ENCODE data around the gene SRRM3. TPM values are rescaled to one million over a fixed set of nuclear protein-coding genes. Genes with fewer than 3 reads are reported as not detected.
"Not testable (repeated sequence)": the region's sequence is repeated elsewhere in the genome, so short reads cannot be mapped to it uniquely, and the experiment has no call there.

SRRM3 gene
- total RNA-seq, 1 experiment from 2014 or later: 1.7 TPM

DNA sequence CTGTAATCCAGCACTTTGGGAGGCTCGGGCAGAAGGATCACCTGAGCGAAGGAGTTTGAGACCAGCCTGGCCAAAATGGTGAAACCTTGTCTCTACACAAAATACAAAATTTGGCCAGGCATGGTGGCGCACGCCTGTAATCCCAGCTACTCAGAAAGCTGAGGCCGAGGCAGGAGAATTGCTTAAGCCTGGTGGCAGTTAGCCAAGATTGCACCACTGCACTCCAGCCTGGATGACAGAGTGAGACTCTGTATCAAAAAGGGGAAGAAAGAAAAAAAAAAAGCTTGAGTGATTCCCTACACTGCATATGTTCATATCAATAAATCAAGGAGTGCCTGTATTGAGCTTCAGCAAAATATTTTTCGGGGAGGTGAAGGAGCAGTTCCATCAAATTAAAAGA lies 45.8 kb upstream of the SRRM3 start:
- H3K9me3 ChIP-seq: no peaks in the 10 kb centered on the region
- ChIA-PET CTCF (no interaction called here), POLR2A (no interaction called here)
- no peak overlapping the region for H3K27ac Mint-ChIP-seq (ENCODE audit: unreplicated experiment)
- intact Hi-C loops (cut with micrococcal nuclease; ENCODE audit: unreplicated experiment): no loop called here
- TF ChIP-seq, protein P1, sequence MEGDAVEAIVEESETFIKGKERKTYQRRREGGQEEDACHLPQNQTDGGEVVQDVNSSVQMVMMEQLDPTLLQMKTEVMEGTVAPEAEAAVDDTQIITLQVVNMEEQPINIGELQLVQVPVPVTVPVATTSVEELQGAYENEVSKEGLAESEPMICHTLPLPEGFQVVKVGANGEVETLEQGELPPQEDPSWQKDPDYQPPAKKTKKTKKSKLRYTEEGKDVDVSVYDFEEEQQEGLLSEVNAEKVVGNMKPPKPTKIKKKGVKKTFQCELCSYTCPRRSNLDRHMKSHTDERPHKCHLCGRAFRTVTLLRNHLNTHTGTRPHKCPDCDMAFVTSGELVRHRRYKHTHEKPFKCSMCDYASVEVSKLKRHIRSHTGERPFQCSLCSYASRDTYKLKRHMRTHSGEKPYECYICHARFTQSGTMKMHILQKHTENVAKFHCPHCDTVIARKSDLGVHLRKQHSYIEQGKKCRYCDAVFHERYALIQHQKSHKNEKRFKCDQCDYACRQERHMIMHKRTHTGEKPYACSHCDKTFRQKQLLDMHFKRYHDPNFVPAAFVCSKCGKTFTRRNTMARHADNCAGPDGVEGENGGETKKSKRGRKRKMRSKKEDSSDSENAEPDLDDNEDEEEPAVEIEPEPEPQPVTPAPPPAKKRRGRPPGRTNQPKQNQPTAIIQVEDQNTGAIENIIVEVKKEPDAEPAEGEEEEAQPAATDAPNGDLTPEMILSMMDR (IDR thresholded peaks at IDR 0.05; ENCODE audit: insufficient read depth in 1 of 2, low read depth in 1 of 2, low read length in 1 of 2, severe bottlenecking in 1 of 2, unreplicated experiment in 1 of 2): no peak
- no peak overlapping the region for H3K4me3 Mint-ChIP-seq (ENCODE audit: unreplicated experiment)
- H3K36me3 Mint-ChIP-seq (ENCODE audit: insufficient read depth, unreplicated experiment): no peaks in the 10 kb centered on the region
- H3K9me3 Mint-ChIP-seq (ENCODE audit: unreplicated experiment): no peaks in the 10 kb centered on the region
- no peak overlapping the region for H3K4me3 ChIP-seq (ENCODE audit: low read depth, low read length)
- H3K27me3 Mint-ChIP-seq (ENCODE audit: insufficient read depth, unreplicated experiment): peaks cover 7% of the 10 kb centered on the region
- no peaks in the 10 kb centered on the region for H3K4me1 Mint-ChIP-seq (ENCODE audit: low read depth, unreplicated experiment)
- no peak for DNase-seq
- BruUV-seq (replicated peaks): no TSS peak
- H3K36me3 ChIP-seq (ENCODE audit: control insufficient read depth, insufficient read depth, low read length): no peaks in the 10 kb centered on the region
- H3K27me3 ChIP-seq (replicated peaks; ENCODE audit: control insufficient read depth, insufficient read depth, low read length): no peaks in the 10 kb centered on the region
- no peaks in the 10 kb centered on the region for H3K4me1 ChIP-seq

DNA sequence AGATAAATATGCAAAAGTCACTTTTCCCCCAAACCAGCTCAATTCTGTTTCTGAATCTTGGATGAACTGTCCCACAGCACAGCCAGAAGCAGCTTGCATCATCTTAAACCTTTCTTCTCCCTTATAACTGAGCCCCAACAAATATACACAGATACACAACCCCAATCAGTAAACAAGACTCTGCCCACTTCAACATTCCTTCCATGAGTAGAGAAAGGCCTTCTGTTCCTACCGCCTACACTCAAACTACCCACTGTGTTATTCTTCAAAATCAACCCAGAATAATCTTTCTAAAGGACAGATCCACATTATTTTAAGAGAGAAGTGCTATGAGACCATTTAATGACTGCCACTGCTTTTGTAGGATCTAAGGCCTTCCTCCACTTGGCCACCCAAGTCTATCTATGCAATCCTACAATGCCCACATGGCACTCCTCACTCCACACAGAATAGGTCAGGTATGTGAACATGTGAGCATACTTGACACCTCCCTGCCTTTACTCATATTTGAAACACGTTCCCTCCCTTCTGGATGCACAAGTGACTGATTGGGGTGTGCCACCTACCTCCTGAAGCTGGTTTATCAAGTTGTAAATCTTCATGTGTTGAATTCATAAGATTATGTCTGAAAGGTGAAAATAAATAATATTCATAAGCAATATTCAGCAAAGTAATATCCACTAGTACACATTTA lies 44.6 kb upstream of the SRRM3 start:
- H3K36me3 Mint-ChIP-seq (ENCODE audit: insufficient read depth, unreplicated experiment); H3K9me3 Mint-ChIP-seq (ENCODE audit: unreplicated experiment); H3K4me3 ChIP-seq (ENCODE audit: low read depth, low read length); H3K27me3 ChIP-seq (replicated peaks; ENCODE audit: control insufficient read depth, insufficient read depth, low read length); H3K9me3 ChIP-seq; H3K4me3 Mint-ChIP-seq (ENCODE audit: unreplicated experiment); BruUV-seq (replicated peaks); H3K27me3 Mint-ChIP-seq (ENCODE audit: insufficient read depth, unreplicated experiment); POLR2A ChIA-PET; DNase-seq; CTCF ChIA-PET; H3K4me1 Mint-ChIP-seq (ENCODE audit: low read depth, unreplicated experiment); H3K36me3 ChIP-seq (ENCODE audit: control insufficient read depth, insufficient read depth, low read length); H3K4me1 ChIP-seq; intact Hi-C loops (cut with micrococcal nuclease; ENCODE audit: unreplicated experiment); H3K27ac Mint-ChIP-seq (ENCODE audit: unreplicated experiment): not testable (repeated sequence)

DNA sequence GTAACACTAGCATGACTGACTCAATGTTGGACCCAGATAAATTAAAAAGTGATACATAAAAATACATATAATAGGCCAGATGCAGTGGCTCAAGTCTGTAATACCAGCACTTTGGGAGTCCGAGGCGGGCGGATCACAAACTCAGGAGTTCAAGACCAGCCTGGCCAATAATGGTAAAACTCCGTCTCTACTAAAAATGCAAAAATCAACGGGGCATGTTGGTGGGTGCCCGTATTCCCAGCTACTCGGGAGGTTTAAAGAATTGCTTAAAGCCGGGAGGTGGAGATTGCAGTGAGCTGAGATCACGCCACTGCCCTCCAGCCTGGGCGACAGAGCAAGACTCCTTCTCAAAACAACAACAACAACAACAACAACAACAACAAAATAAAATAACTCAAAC lies 43.3 kb upstream of the SRRM3 start:
- CTCF ChIA-PET; H3K9me3 ChIP-seq; intact Hi-C loops (cut with micrococcal nuclease; ENCODE audit: unreplicated experiment); H3K36me3 Mint-ChIP-seq (ENCODE audit: insufficient read depth, unreplicated experiment); H3K27ac Mint-ChIP-seq (ENCODE audit: unreplicated experiment); H3K9me3 Mint-ChIP-seq (ENCODE audit: unreplicated experiment); H3K4me1 ChIP-seq; H3K27me3 ChIP-seq (replicated peaks; ENCODE audit: control insufficient read depth, insufficient read depth, low read length); DNase-seq; H3K4me3 Mint-ChIP-seq (ENCODE audit: unreplicated experiment); H3K4me3 ChIP-seq (ENCODE audit: low read depth, low read length); H3K27me3 Mint-ChIP-seq (ENCODE audit: insufficient read depth, unreplicated experiment); POLR2A ChIA-PET; H3K36me3 ChIP-seq (ENCODE audit: control insufficient read depth, insufficient read depth, low read length); BruUV-seq (replicated peaks); H3K4me1 Mint-ChIP-seq (ENCODE audit: low read depth, unreplicated experiment): not testable (repeated sequence)

DNA sequence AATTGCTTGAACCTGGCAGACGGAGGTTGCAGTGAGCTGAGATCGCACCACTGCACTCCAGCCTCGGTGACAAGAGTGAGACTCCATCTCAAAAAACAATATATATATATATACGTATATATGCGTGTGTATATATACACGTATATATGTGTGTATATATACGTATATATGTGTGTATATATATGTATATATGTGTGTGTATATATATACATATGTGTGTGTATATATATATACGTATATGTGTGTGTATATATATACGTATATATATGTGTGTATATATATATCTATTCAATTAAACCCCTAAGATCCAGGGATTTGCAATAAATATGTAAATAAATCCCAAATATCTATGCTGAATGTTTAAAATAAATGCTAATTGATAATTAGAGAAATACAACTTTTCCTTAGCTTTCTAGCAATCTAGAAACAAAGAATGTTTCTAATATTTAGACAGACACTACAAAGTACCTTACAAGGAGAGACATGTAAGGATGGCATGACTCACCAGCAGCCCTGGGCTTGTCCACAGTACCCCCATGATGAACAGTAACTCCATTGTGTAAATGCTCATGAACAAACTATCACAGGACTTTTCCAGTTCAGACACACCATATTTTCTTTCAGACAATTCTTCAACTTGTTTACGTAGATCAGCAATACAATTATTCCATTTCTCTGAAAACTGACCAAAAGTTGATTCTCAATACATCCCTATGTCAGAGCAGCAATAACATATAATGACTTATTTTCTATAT lies 39.1 kb upstream of the SRRM3 start:
- H3K9me3 ChIP-seq; CTCF ChIA-PET; POLR2A ChIA-PET; H3K27me3 Mint-ChIP-seq (ENCODE audit: insufficient read depth, unreplicated experiment); H3K36me3 Mint-ChIP-seq (ENCODE audit: insufficient read depth, unreplicated experiment); H3K4me1 ChIP-seq; BruUV-seq (replicated peaks); H3K27ac Mint-ChIP-seq (ENCODE audit: unreplicated experiment); H3K4me3 ChIP-seq (ENCODE audit: low read depth, low read length); H3K4me1 Mint-ChIP-seq (ENCODE audit: low read depth, unreplicated experiment); H3K27me3 ChIP-seq (replicated peaks; ENCODE audit: control insufficient read depth, insufficient read depth, low read length); H3K4me3 Mint-ChIP-seq (ENCODE audit: unreplicated experiment); H3K36me3 ChIP-seq (ENCODE audit: control insufficient read depth, insufficient read depth, low read length); intact Hi-C loops (cut with micrococcal nuclease; ENCODE audit: unreplicated experiment); H3K9me3 Mint-ChIP-seq (ENCODE audit: unreplicated experiment): not testable (repeated sequence)
- DNase-seq: peak in 1 of 2 experiments; percentile 31

DNA sequence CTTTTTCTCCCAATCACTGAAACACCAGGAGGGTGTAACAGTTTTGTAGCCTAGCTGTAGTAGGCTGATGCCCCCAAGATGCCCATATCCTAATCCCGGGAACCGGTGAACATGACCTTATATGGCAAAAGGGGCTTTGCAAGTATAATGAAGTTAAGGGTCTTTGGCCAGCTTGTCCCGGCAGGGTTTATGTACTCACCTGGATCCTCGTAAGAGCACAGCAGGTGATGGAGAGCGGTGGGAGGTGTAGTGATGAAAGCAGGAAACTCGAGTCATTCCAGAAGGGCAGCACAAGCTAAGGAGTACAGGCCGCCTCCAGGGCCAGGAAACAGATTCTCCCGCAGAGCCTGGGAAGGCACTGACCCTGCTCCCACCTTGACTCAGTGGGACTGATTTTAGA lies 37.9 kb upstream of the SRRM3 start:
- H3K4me1 Mint-ChIP-seq (ENCODE audit: low read depth, unreplicated experiment); H3K4me3 Mint-ChIP-seq (ENCODE audit: unreplicated experiment); H3K27me3 Mint-ChIP-seq (ENCODE audit: insufficient read depth, unreplicated experiment); intact Hi-C loops (cut with micrococcal nuclease; ENCODE audit: unreplicated experiment); H3K9me3 ChIP-seq; POLR2A ChIA-PET; CTCF ChIA-PET; H3K4me1 ChIP-seq; BruUV-seq (replicated peaks); H3K27ac Mint-ChIP-seq (ENCODE audit: unreplicated experiment); H3K36me3 Mint-ChIP-seq (ENCODE audit: insufficient read depth, unreplicated experiment); H3K9me3 Mint-ChIP-seq (ENCODE audit: unreplicated experiment); H3K27me3 ChIP-seq (replicated peaks; ENCODE audit: control insufficient read depth, insufficient read depth, low read length); H3K36me3 ChIP-seq (ENCODE audit: control insufficient read depth, insufficient read depth, low read length); H3K4me3 ChIP-seq (ENCODE audit: low read depth, low read length): not testable (repeated sequence)
- DNase-seq: peak in 1 of 2 experiments; percentile 23

All from Caco-2 (cell line).